ENCODE measurements around the gene SETBP1.

DNA sequence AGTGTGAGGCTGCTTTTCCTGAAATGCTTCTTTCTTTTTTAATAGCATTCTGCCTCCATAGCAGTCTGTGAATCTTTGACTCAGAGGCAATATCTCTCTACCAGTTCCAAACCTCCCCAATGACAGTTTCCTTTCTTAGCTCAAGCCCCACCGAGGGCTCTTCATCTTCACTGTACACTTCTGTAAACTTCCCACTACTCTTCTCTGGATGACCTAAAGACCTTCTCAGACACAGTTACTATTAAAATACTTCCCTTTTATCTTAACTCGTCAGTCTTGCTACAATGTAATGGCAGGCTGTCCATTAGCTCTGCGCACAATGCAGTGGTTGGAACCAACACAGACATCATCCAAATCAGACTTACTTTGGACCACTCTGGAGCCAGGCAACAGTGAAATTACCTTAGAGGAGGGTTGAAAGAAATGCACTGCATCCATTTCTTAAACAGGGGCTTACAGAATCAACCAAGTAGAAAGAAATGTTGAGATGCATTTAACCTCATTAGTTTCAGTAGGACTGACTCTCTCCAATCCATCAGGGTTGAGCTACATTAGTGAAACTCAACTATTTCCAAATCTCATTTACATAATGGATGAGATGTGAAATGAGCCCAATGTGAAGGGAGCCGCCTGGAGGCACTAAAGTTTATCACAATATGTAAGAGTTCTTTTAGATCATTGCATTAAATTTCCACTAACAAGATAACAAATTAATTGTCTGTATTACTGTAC, 343.8 kb downstream of the SETBP1 start:
- TF ChIP-seq, protein P1, sequence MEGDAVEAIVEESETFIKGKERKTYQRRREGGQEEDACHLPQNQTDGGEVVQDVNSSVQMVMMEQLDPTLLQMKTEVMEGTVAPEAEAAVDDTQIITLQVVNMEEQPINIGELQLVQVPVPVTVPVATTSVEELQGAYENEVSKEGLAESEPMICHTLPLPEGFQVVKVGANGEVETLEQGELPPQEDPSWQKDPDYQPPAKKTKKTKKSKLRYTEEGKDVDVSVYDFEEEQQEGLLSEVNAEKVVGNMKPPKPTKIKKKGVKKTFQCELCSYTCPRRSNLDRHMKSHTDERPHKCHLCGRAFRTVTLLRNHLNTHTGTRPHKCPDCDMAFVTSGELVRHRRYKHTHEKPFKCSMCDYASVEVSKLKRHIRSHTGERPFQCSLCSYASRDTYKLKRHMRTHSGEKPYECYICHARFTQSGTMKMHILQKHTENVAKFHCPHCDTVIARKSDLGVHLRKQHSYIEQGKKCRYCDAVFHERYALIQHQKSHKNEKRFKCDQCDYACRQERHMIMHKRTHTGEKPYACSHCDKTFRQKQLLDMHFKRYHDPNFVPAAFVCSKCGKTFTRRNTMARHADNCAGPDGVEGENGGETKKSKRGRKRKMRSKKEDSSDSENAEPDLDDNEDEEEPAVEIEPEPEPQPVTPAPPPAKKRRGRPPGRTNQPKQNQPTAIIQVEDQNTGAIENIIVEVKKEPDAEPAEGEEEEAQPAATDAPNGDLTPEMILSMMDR (CRISPR knock-in tag; IDR thresholded peaks at IDR 0.05): no peak
- TF ChIP-seq GABPA (IDR thresholded peaks at IDR 0.05; ENCODE audit: low read depth, low read length): no peak
- TF ChIP-seq GABPA (CRISPR knock-in tag; IDR thresholded peaks at IDR 0.05; ENCODE audit: low read depth): no peak
- TF ChIP-seq ZSCAN30 (CRISPR knock-in tag; IDR thresholded peaks at IDR 0.05): no peak
- TF ChIP-seq, protein P2, sequence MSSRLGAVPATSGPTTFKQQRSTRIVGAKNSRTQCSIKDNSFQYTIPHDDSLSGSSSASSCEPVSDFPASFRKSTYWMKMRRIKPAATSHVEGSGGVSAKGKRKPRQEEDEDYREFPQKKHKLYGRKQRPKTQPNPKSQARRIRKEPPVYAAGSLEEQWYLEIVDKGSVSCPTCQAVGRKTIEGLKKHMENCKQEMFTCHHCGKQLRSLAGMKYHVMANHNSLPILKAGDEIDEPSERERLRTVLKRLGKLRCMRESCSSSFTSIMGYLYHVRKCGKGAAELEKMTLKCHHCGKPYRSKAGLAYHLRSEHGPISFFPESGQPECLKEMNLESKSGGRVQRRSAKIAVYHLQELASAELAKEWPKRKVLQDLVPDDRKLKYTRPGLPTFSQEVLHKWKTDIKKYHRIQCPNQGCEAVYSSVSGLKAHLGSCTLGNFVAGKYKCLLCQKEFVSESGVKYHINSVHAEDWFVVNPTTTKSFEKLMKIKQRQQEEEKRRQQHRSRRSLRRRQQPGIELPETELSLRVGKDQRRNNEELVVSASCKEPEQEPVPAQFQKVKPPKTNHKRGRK (CRISPR knock-in tag; IDR thresholded peaks at IDR 0.05): no peak
- TF ChIP-seq CHD4 (IDR thresholded peaks at IDR 0.05; ENCODE audit: borderline replicate concordance, low read length): no peak
- no peak for TF ChIP-seq PAX8 (CRISPR knock-in tag; IDR thresholded peaks at IDR 0.05; ENCODE audit: borderline replicate concordance)
- TF ChIP-seq STAT5B (CRISPR knock-in tag; IDR thresholded peaks at IDR 0.05): no peak
- TF ChIP-seq GTF2F1 (IDR thresholded peaks at IDR 0.05; ENCODE audit: low read length): no peak
- TF ChIP-seq BHLHE40 (IDR thresholded peaks at IDR 0.05; ENCODE audit: low read length): no peak
- TF ChIP-seq CCAR2 (optimal IDR thresholded peaks at IDR 0.05; ENCODE audit: low read depth, low read length): no peak
- TF ChIP-seq REXO4 (CRISPR knock-in tag; IDR thresholded peaks at IDR 0.05; ENCODE audit: borderline replicate concordance): no peak
- no peak for TF ChIP-seq SRSF9 (IDR thresholded peaks at IDR 0.05; ENCODE audit: borderline replicate concordance, insufficient read depth, low read depth, low read length, poor library complexity, severe bottlenecking)
